HG03469 (cell line): ENCODE results near the gene SCCPDH.
"Not testable (repeated sequence)": the region's sequence is repeated elsewhere in the genome, so short reads cannot be mapped to it uniquely, and the experiment has no call there.

ENCODE experiments used
- ATAC-seq: cut with Tn5 transposase; IDR thresholded peaks from one replicate; pipeline ENCODE4 v1.9.1; 2021; ENCODE audit warnings: mild to moderate bottlenecking, moderate library complexity, moderate number of reproducible peaks; ENCODE audit not compliant: unreplicated experiment

SCCPDH gene

DNA sequence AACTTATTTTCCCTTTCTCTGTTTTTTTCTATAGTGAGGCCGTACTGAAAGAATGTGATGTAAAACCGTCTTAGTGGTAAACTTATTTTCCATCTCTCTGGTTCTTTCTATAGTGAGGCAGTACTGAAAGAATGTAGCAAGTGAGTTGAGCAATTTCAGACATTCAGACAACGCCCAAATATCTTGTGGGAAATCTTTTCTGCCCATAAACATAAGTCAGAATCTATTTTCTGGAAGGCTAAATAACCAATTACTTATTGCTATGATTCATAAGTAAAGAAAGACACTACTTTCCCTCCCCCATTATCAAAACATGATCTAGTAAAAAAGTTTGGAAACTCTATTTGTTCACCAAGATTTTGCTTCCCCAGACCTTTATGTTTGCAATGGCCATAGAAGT is 18.8 kb upstream of the SCCPDH start:
- ATAC-seq = no peak

DNA sequence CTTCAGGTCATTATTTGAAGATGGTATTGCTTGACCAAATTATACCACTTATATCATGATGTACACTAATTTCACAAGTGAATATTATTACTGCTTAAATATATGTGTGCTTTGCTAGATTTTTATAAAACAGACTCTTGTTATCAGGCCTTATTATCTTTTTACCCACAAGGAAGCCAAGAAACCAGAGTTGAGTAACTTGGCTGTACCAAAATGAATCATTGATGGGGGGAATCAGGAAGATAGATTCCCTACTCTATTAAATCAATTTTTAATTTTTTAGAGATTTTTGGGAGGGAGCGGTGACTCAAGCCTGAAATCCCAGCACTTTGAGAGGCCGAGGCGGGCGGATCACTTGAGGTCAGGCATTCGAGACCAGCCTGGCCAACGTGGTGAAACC is 16.0 kb upstream of the SCCPDH start:
- ATAC-seq = no peak

DNA sequence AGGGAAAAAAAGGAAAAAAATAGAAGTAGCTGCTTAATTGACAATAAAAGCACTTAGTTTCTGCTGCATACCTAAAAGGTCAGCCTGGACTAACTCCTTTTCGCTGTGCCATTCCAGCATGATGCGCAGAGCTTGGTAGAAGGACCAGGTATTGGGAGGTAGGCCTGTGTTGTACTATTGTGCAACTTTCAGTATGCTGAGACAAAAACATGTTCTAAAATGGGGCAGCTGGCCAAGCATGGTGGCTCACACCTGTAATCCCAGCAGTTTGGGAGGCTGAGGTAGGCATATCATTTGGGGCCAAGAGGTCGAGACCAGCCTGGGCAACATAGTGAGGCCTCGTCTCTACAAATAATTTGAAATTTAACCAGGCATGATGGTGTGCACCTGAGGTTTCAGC is 15.0 kb upstream of the SCCPDH start:
- no peak for ATAC-seq

DNA sequence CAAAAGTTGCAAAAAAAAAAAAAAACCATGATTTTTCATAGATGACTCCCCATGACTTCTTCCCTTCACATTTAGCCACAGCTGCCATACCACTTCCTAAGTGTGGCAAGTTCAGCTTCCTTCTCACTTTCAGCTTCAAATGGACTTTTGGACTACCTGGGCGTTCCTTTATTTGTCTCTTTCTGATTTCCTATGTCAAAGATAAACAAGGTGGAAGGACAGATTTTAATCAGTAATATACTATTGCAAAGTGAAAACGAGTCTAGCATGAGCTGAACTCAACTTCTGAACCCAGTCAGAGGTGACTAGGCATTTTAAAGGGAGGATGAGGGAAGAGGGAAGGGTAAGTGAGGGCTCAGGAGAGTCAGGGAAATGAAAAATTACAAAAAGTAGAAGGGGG is 14.4 kb upstream of the SCCPDH start:
- no peak for ATAC-seq

DNA sequence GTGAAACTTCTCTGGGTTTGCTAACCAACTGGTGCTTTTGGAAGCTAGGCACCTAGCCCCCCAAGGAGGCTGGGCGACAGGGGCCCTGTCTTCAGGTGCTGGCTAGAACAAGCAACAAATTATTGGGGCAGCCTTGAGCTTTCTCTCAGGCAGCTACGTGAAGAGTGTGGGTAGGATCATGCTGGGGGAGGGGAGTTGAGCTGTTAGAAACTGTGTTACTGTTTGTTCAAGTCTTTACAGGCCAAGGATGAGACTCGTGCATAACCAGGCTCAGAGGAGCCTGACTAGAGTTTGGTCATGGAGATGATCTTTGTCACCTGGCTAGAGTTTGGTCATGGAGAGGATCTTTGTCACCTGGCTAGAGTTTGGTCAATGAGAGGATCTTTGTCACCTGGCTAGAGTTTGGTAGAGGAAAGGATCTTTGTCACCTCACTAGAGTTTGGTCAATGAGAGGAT is 12.6 kb upstream of the SCCPDH start:
- ATAC-seq = no peak

DNA sequence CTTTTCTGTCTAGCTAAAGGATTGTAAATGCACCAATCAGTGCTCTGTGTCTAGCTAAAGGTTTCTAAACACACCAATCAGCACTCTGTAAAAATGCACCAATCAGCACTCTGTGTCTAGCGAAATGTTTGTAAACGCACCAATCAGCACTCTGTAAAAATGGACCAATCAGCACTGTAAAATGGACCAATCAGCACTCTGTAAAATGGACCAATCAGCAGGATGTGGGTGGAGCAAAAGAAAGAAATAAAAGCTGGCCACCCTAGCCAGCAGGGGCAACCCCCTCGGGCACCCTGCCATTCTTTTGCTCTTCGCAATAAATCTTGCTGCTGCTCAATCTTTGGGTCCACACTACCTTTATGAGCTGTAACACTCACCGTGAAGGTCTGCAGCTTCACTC is 11.8 kb upstream of the SCCPDH start:
- ATAC-seq = not testable (repeated sequence)

DNA sequence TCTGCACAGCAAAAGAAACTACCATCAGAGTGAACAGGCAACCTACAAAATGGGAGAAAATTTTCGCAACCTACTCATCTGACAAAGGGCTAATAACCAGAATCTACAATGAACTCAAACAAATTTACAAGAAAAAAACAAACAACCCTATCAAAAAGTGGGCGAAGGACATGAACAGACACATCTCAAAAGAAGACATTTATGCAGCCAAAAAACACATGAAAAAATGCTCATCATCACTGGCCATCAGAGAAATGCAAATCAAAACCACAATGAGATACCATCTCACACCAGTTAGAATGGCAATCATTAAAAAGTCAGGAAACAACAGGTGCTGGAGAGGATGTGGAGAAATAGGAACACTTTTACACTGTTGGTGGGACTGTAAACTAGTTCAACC is 4.8 kb upstream of the SCCPDH start:
- not testable (repeated sequence) for ATAC-seq

DNA sequence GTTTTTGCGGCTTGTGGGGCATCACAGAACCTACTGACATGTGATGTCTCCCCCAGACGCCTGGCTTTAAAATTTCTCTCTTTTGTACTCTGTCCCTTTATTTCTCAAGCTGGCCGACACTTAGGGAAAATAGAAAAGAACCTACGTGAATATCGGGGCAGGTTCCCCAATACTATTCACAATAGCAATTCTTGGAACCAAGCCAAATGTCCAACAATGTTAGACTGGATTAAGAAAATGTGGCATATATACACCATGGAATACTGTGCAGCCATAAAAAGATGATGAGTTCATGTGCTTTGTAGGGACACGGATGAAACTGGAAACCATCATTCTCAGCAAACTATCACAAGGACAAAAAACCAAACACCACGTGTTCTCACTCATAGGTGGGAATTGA is 3.4 kb upstream of the SCCPDH start:
- ATAC-seq = not testable (repeated sequence)

DNA sequence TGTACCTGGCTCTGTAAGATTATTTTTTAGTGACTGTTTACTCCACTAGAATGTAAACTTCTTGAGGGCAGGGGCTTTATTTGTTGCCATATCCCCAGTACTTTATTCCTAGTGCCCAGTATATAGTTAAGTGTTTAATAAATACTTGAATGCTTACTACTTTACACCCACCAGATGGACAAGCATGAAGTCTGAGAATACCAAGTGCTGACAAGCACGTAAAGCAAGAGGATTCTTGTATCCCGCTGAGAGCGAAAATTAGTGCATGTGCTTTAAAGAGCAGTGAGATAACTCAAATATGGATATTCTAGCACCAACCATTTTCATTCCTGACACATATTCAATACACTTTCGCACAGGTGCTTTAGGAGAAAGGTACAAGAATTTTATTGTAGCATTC is 1.5 kb upstream of the SCCPDH start:
- ATAC-seq = no peak

DNA sequence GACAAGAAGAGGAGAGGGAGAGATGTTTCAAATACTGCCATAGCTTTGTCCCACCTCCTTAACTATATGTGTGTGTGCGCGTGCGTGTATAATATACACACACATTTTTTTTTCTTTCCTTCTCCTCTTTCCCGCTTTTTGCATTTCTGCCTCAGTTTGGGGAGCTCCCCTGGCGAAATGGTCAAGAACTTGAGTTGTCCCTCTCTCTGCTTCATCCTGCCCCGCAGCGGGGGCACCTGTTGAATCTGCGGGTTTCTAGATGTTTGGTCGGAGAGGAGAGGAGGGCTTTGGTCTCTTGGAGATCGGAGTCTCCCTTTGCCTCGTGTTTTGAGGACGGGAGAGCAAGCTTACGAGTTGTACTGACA is 504 bp downstream of the SCCPDH start:
- ATAC-seq = peak; percentile 2

DNA sequence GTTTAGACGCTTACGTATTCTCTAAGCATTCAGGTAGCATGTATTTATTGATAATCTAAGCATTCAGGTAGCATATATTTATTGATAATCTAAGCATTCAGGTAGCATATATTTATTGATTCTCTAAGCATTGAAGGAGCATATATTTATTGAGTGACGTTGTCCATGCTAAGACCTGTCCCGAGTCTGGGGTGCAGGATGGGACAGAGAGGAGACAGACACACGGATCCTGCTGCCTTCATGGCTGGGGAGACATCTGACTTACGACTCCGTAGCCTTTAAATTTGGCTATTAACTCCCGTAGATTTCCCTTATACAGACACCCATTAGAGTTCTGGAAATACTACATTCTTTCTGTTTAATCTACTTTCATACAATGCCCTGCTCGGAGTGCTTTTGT is 982 bp downstream of the SCCPDH start:
- ATAC-seq = no peak

DNA sequence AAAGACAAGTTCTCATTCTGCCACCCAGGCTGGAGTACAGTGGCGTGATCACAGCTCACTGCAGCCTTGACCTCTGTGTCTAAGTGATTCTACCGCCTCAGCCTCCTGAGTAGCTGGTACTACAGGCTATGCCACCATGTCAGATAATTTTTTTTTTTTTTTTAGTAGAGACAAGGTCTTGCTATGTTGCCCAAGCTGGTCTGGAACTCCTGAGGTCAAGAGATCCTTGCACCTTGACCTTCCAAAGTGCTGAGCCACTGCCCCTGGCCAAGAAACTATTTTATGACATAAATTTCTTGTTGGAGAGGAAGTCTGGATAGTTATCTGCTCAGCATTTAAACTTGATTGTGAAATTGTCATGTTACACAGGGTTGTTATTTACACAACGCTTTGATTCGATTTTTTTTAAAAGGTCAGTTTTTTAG is 2.1 kb downstream of the SCCPDH start:
- no peak for ATAC-seq

DNA sequence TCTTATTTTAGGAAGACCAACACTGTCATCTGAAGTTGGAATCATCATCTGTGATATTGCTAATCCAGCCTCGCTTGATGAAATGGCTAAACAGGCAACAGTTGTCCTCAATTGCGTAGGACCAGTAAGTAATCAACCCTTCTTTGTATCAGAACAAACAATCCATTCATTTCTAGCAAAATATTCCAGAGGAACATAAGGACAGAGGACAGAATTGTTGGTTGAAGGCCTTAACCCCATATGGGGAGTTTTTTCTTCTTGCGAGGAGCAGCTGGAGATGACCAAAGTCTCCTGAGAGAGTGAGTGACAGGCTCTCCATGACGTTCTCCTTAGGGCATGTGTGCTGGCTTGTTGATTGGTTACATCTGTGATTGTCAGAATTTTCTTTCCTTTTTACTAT is 2.7 kb downstream of the SCCPDH start:
- no peak for ATAC-seq

DNA sequence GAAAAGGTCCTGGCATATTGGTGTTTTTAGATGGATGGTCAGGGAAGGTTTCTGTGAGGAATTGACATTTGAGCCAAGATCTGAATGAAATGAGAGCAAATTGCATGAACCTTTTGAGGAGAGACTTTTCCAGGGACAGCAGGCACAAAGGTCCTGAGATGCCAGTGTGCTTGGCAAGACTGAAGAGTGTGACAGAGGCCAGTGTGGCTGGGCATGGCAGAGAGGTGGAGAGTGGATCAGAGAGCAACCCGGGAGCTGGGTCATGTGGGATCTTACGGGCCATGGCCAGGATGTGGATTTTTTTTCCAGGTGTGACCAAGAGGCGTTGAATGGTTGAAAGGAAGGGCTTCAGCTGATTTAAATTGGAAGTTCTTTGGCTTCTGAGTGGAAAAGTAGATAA is 3.4 kb downstream of the SCCPDH start:
- no peak for ATAC-seq

DNA sequence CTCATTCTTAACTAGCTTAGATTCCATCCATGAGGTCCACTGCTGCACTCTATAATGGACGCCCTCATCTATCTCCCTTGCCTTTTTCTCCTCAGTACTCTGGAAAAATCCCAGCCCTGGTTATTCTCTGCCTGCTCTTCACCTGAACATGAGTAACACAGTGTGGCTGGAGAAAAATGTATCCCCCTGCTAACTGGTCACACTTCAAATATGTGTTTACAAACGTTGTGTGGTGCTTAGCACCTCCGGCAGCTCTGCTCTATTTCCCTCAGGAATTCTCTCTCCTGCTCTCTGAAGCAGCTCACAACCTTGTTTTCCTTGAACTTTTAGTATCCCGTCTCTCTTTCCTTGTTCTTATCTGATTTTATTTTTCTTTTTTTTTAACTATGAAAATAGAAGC is 4.1 kb downstream of the SCCPDH start:
- no peak for ATAC-seq

DNA sequence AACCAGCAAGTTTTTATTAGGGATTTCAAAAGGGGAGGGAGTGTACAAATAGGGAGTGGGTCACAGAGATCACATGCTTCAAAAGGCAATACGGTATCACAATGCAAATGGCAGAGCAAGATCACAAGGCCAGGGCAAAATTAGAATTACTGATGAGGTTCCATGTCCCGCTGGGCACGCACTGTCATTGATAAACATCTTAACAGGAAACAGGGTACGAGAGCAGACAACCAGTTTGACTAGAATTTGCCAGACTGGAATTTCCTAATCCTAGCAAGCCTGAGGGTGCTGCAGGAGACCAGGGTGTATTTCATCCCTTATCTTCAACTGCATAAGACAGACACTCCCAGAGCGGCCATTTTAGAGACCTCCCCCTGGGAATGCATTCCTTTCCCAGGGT is 4.8 kb downstream of the SCCPDH start:
- ATAC-seq = not testable (repeated sequence)

DNA sequence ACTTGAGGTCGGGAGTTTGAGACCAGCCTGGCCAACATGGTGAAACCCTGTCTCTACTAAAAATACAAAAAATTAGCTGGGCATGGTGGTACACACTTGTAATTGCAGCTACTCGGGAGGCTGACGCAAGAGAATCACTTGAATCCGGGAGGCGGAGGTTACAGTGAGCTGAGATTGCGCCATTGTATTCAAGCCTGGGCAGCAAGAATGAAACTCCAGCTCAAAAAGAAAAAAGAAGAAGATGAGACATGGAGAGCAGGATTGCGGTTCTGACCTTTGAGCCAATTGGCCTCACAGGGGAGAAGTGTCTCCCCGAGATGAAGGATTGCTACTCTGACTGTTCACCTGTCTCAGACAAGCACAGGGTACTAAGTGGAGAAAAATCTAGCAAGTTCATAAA is 6.6 kb downstream of the SCCPDH start:
- ATAC-seq = no peak

DNA sequence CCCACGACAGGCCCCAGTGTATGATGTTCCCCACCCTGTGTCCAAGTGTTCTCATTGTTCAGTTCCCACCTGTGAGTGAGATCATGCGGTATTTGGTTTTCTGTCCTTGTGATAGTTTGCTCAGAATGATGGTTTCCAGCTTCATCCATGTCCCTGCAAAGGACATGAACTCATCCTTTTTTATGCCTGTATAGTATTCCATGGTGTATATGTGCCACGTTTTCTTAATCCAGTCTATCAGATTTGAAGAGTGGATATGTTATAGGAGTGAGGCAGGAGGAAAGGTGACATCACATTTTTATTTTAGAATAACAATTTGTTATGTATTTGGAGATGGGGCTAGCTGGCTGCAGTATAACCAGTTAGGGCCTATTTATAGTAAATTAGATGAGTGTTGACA is 7.7 kb downstream of the SCCPDH start:
- ATAC-seq = not testable (repeated sequence)

DNA sequence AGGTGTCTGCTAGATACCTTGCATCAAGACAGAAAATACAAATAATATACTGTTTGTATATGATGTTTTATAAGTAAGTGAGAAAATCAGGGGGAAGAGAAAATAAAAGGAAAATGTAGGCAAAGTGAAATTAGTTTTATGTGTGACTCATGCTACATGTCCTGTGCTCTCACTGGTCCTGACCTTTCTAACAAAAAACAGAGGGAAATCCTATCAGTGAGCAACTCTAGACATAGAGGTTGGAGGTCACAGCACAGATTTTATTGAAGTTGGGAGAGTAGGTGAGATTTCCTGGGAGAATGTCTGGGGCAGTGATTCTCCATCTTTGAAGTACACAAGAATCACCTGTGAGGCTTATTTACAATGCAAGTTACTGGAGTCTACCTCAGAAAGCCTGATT is 9.5 kb downstream of the SCCPDH start:
- ATAC-seq = no peak

DNA sequence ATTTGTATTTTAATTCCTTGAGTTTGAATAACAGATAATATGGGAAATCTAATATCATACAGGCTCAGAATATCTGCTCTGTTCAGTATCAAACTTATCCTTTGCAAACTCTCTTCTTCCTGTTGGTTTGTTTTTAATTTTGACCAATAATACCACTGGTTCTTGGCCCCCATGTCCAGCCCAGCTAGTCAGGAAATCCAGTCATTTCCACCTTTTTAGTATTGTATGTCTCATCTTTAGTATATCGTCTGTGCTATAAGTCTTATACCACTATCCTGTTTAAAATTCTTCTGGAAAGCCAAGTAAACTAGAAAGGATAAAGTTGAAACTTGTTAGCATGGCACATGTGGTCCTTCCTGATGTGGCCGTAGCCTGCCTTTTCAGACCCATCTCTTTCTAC is 10.7 kb downstream of the SCCPDH start:
- no peak for ATAC-seq

DNA sequence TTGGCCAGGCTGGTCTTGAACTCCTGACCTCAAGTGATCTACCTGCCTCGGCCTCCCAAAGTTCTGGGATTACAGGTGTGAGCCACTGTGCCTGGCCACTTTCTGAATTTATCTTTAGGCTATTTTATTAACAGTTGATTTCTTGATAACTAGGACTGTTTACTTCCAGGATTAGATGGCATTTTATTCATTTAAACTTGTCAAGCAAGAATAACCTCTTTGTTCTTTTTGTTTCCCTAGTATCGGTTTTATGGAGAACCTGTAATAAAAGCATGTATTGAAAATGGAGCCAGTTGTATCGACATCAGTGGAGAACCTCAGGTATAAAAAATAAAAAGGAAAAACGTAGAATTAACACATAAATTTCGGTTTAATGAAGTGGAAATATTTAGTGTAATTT is 11.5 kb downstream of the SCCPDH start:
- ATAC-seq = no peak

DNA sequence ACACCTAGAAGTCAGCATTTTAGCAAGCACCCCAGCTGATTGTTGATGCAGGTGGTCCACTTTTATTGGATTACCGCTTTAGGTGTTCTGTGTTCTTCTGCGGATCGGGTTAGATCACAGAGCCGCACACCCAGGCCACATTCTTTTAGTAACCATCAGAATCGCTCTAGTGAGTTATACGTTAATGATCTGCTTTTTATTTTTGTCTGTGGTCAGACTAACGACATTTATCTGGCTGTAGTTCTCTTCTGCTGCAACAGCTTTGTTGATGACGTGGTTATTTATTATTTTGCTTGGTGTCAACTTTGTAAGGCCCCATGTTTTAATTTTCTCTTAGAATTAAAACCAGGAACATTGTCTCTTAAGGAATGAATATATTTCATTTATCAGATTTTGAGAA is 18.2 kb downstream of the SCCPDH start:
- ATAC-seq = no peak

DNA sequence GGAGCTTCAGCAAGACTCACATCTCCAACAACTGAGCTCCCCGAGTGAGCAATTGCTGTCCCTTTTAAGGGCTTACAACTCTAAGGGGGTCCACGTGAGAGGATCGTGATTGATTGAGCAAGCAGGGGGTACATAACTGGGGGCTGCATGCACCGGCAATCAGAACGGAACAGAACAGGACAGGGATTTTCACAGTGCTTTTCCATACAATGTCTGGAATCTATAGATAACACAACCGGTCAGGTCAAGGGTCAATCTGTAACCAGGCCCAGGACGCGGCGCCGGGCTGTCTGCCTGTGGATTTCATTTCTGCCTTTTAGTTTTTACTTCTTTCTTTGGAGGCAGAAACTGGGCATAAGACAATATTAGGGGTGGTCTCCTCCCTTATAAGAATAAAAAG is 21.9 kb downstream of the SCCPDH start:
- ATAC-seq = not testable (repeated sequence)

DNA sequence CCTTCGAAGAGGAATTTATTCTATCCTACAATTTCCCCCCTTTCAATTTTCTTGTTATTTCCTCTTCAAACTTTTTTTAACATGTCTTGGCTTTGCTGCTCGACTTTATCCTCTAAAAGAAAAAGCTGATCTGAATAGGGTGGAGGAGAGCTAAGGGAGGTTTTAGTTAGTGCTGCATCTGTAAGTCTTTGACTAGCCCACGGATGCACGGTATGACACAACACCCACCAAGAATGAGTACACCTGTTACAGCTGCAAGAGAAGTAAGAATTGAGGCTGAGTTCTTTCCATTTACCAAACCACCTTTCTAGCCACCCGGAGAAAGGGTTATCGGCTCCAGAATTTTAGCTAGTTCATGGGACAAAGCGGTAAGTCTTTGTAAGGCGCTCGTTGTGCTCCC is 23.8 kb downstream of the SCCPDH start:
- ATAC-seq = no peak
